Liver (tissue), 9 donors: Measurements from ENCODE around the gene BRSK2. TPM values are rescaled to one million over a fixed set of nuclear protein-coding genes. Genes with fewer than 3 reads are reported as not detected.

Experiments used
- DNase-seq: peaks from one replicate; pipeline ENCODE4 v3.0.0-alpha.2; 2017; ENCODE audit warnings: low spot score
- H3K27ac ChIP-seq, 2 donors: one replicate each; pipeline ENCODE4 v1.7.0; 2013; ENCODE audit warnings: inconsistent platforms in 2 of 2, low read length in 2 of 2, control low read depth in 1 of 2, low read depth in 1 of 2, mild to moderate bottlenecking in 1 of 2
- H3K27me3 ChIP-seq, 4 donors: one replicate each; pipeline versions ENCODE4 v1.6.1 to v1.7.0; 2013; ENCODE audit warnings: low read length in 3 of 4, inconsistent platforms in 1 of 4, mild to moderate bottlenecking in 1 of 4, moderate library complexity in 1 of 4; ENCODE audit not compliant: control insufficient read depth in 4 of 4, insufficient read depth in 4 of 4
- H3K36me3 ChIP-seq, 4 donors: one replicate each; pipeline versions ENCODE4 v1.6.1 to v1.7.0; 2013; ENCODE audit warnings: low read length in 3 of 4, mild to moderate bottlenecking in 3 of 4, low read depth in 1 of 4, moderate library complexity in 1 of 4; ENCODE audit not compliant: control insufficient read depth in 4 of 4, insufficient read depth in 3 of 4
- H3K4me1 ChIP-seq, 4 donors: one replicate each; pipeline versions ENCODE4 v1.6.1 to v1.7.0; 2013; ENCODE audit warnings: low read length in 3 of 4, mild to moderate bottlenecking in 3 of 4, moderate library complexity in 1 of 4; ENCODE audit not compliant: control insufficient read depth in 4 of 4, insufficient read depth in 4 of 4
- H3K4me3 ChIP-seq, 3 donors: one replicate each; pipeline versions ENCODE4 v1.6.1 to v1.7.0; 2013; ENCODE audit warnings: low read length in 3 of 3, control low read depth in 1 of 3, low read depth in 1 of 3, mild to moderate bottlenecking in 1 of 3
- H3K9ac ChIP-seq, 2 donors: one replicate each; pipeline ENCODE4 v1.7.0; 2013; ENCODE audit warnings: low read length in 2 of 2, mild to moderate bottlenecking in 2 of 2, moderate library complexity in 2 of 2, control low read depth in 1 of 2, low read depth in 1 of 2
- H3K9me3 ChIP-seq, 4 donors: one replicate each; pipeline versions ENCODE4 v1.6.1 to v1.7.0; 2013; ENCODE audit warnings: low read length in 3 of 4; ENCODE audit not compliant: control insufficient read depth in 4 of 4
- ATF3 ChIP-seq: IDR thresholded peaks from 2 replicates; pipeline ENCODE4 v1.6.1; 2016; ENCODE audit warnings: antibody characterized with exemption
- EGR1 ChIP-seq, 2 donors: IDR thresholded peaks; 2 replicates each; pipeline ENCODE4 v1.6.1; 2016 to 2018; ENCODE audit warnings: antibody characterized with exemption in 2 of 2, low read depth in 2 of 2
- FOXA1 ChIP-seq: IDR thresholded peaks from 2 replicates; pipeline ENCODE4 v1.6.1; 2016; ENCODE audit warnings: antibody characterized with exemption
- FOXA2 ChIP-seq: IDR thresholded peaks from 2 replicates; pipeline ENCODE4 v1.6.1; 2016; ENCODE audit warnings: antibody characterized with exemption
- GABPA ChIP-seq, 2 donors: IDR thresholded peaks in 1 of 2; conservative IDR thresholded peaks in 1 of 2; 2 replicates each; pipeline ENCODE4 v1.6.1; 2016; ENCODE audit warnings: antibody characterized with exemption in 2 of 2, mild to moderate bottlenecking in 1 of 2, moderate library complexity in 1 of 2
- HNF4A ChIP-seq, 2 donors: conservative IDR thresholded peaks; 2 replicates each; pipeline ENCODE4 v1.6.1; 2016; ENCODE audit warnings: antibody characterized with exemption in 2 of 2, mild to moderate bottlenecking in 2 of 2
- HNF4G ChIP-seq: IDR thresholded peaks from 2 replicates; pipeline ENCODE4 v1.6.1; 2016; ENCODE audit warnings: antibody characterized with exemption
- JUND ChIP-seq, 2 donors: IDR thresholded peaks; 2 replicates each; pipeline ENCODE4 v1.6.1; 2016; ENCODE audit warnings: antibody characterized with exemption in 2 of 2
- MAX ChIP-seq: IDR thresholded peaks from 2 replicates; pipeline ENCODE4 v1.6.1; 2016; ENCODE audit warnings: antibody characterized with exemption
- NR2F2 ChIP-seq: IDR thresholded peaks from 2 replicates; pipeline ENCODE4 v1.6.1; 2016; ENCODE audit warnings: antibody characterized with exemption
- RAD21 ChIP-seq, 2 donors: IDR thresholded peaks; 2 replicates each; pipeline ENCODE4 v1.6.1; 2016; ENCODE audit warnings: antibody characterized with exemption in 2 of 2, mild to moderate bottlenecking in 2 of 2
- RXRA ChIP-seq, 2 donors: IDR thresholded peaks; 2 replicates each; pipeline ENCODE4 v1.6.1; 2017 to 2018; ENCODE audit warnings: antibody characterized with exemption in 2 of 2, mild to moderate bottlenecking in 1 of 2
- SP1 ChIP-seq: IDR thresholded peaks from 2 replicates; pipeline ENCODE4 v1.6.1; 2018; ENCODE audit warnings: antibody characterized with exemption, mild to moderate bottlenecking
- TAF1 ChIP-seq: conservative IDR thresholded peaks from 2 replicates; pipeline ENCODE4 v1.6.1; 2016; ENCODE audit warnings: antibody characterized with exemption, mild to moderate bottlenecking
- YY1 ChIP-seq: IDR thresholded peaks from 2 replicates; pipeline ENCODE4 v1.6.1; 2016; ENCODE audit warnings: antibody characterized with exemption, mild to moderate bottlenecking
- ZBTB33 ChIP-seq: IDR thresholded peaks from 2 replicates; pipeline ENCODE4 v1.6.1; 2016; ENCODE audit warnings: antibody characterized with exemption
- WGBS: extraction: QIAGEN DNeasy Blood & Tissue Kit; methylation state at CpG from one replicate; pipeline ENCODE4 v1.1.7; 2013; 5-methylcytosine and 5-hydroxymethylcytosine counted together
- polyA plus RNA-seq, 2 donors: library from polyadenylated mRNA; stranded (reverse) in 1 of 2; unstranded in 1 of 2; fragments of 200-250 nt in 1 of 2; fragments of >200 nt in 1 of 2; fragmentation: Nextera tagmentation in 1 of 2; extraction: Ambion mirVana in 1 of 2; gene quantifications; one replicate each; pipeline versions ENCODE4 v1.2.1 to v1.2.3, GENCODE V29; 2013 to 2015
- total RNA-seq, 2 donors: library from RNA; depleted of rRNA; stranded (reverse); fragments of >200 nt; gene quantifications; one replicate each; pipeline ENCODE4 v1.2.3, GENCODE V29; 2014
- donor health status: healthy.
- donor health status: healthy.
- donor health status: healthy.
- donor health status: healthy.
- donor health status: healthy.

Gene BRSK2
- total and polyA plus RNA-seq, 4 donors: 0.05 to 0.17 TPM; not detected in 2

- Histone ChIP-seq H3K36me3 (peaks cover 0 to 1% (median 0%) of the 10 kb centered on the region in 4 donors), H3K27ac (no peak overlapping the region), H3K9ac (no peak overlapping the region), H3K4me1 (no peaks in the 10 kb centered on the region), H3K4me3 (no peak overlapping the region), H3K9me3 (no peaks in the 10 kb centered on the region), H3K27me3 (peaks cover 0 to 2% (median 0%) of the 10 kb centered on the region in 4 donors)
- DNase-seq: no peak
- no peak for TF ChIP-seq FOXA1
- 81% methylated on average over 26 of the region's 26 CpGs for WGBS
These were observed 17.8 kb upstream of the BRSK2 start for GRCh38 chr11:1371836-1372465.

GRCh38 chr11:1372660-1373059 is 17.1 kb upstream of the BRSK2 start:
- no peaks in the 10 kb centered on the region for H3K9me3 ChIP-seq
- peaks cover 0 to 1% (median 0%) of the 10 kb centered on the region in 4 donors for H3K36me3 ChIP-seq
- no peak for DNase-seq
- no peak overlapping the region for H3K27ac ChIP-seq
- H3K9ac ChIP-seq: no peak overlapping the region
- TF ChIP-seq TAF1 (no peak), RXRA (IDR thresholded peaks at IDR 0.05) (no peak), ZBTB33 (no peak)
- H3K27me3 ChIP-seq: peaks cover 0 to 2% (median 0%) of the 10 kb centered on the region in 4 donors
- H3K4me1 ChIP-seq: no peaks in the 10 kb centered on the region
- 83% methylated on average over 8 of the region's 8 CpGs for WGBS
- H3K4me3 ChIP-seq: no peak overlapping the region

GRCh38 chr11:1373536-1374214 is 16.1 kb upstream of the BRSK2 start:
- DNase-seq: no peak
- no peak overlapping the region for H3K9ac ChIP-seq
- no peak for TF ChIP-seq ZBTB33
- no peak for TF ChIP-seq ATF3
- TF ChIP-seq FOXA2: no peak
- no peak for TF ChIP-seq RAD21 (IDR thresholded peaks at IDR 0.05)
- no peak for TF ChIP-seq JUND (IDR thresholded peaks at IDR 0.05)
- TF ChIP-seq MAX: no peak
- TF ChIP-seq RXRA (IDR thresholded peaks at IDR 0.05): no peak
- no peak for TF ChIP-seq EGR1 (IDR thresholded peaks at IDR 0.05; ENCODE audit: low read depth in 2 of 2)
- no peak for TF ChIP-seq FOXA1
- no peak for TF ChIP-seq SP1
- no peak for TF ChIP-seq HNF4A (conservative IDR thresholded peaks at IDR 0.05)
- no peak for TF ChIP-seq YY1
- no peak for TF ChIP-seq NR2F2
- TF ChIP-seq TAF1: no peak
- TF ChIP-seq HNF4G: no peak
- TF ChIP-seq GABPA (IDR thresholded peaks at IDR 0.05 in 1 of 2, conservative IDR thresholded peaks at IDR 0.05 in 1 of 2): no peak
- no peak overlapping the region for H3K27ac ChIP-seq
- H3K27me3 ChIP-seq: peaks cover 0 to 2% (median 0%) of the 10 kb centered on the region in 4 donors
- no peak overlapping the region for H3K4me3 ChIP-seq
- peaks cover 0 to 1% (median 0%) of the 10 kb centered on the region in 4 donors for H3K36me3 ChIP-seq
- H3K9me3 ChIP-seq: no peaks in the 10 kb centered on the region
- H3K4me1 ChIP-seq: no peaks in the 10 kb centered on the region
- 83% methylated on average over 22 of the region's 22 CpGs for WGBS
